Ectodermal cell (in vitro differentiated cells): Measurements from ENCODE around the gene TLE2. TPM values are rescaled to one million over a fixed set of nuclear protein-coding genes. Genes with fewer than 3 reads are reported as not detected.
A peak's percentile ranks its signal among the peaks of the same experiment; 100 is the strongest.

Experiments used
- H3K27ac ChIP-seq: 2 replicates; pipeline ENCODE4 v1.7.0; 2013; ENCODE audit warnings: mild to moderate bottlenecking, low read depth, low read length; ENCODE audit not compliant: insufficient read depth, poor library complexity, severe bottlenecking
- H3K27me3 ChIP-seq: 2 replicates; pipeline ENCODE4 v1.7.0; 2013; ENCODE audit warnings: mild to moderate bottlenecking, low read length; ENCODE audit not compliant: insufficient read depth, control insufficient read depth, poor library complexity, severe bottlenecking
- H3K36me3 ChIP-seq: one replicate; pipeline ENCODE4 v1.7.0; 2013; ENCODE audit warnings: low read length; ENCODE audit not compliant: control insufficient read depth, insufficient read depth
- H3K4me1 ChIP-seq: one replicate; pipeline ENCODE4 v1.7.0; 2013; ENCODE audit warnings: low read length; ENCODE audit not compliant: control insufficient read depth, insufficient read depth
- H3K4me3 ChIP-seq: 2 replicates; pipeline ENCODE4 v1.7.0; 2013; ENCODE audit warnings: low read depth, low read length, control low read depth; ENCODE audit not compliant: insufficient read depth
- H3K9me3 ChIP-seq: 2 replicates; pipeline ENCODE4 v1.7.0; 2013; ENCODE audit warnings: mild to moderate bottlenecking, low read length, moderate library complexity; ENCODE audit not compliant: control insufficient read depth
- WGBS, 2 experiments: methylation state at CpG; one replicate each; pipeline ENCODE4 v1.1.7; 2013; ENCODE audit warnings: missing lambda C conversion rate in 2 of 2; 5-methylcytosine and 5-hydroxymethylcytosine counted together
- polyA plus RNA-seq, 4 experiments: library from polyadenylated mRNA; stranded (reverse); fragments of 50-300 nt; gene quantifications; one replicate each; pipeline ENCODE4 v1.2.3, GENCODE V29; 2013

TLE2 gene
- 0.61 TPM for polyA plus RNA-seq (2013, experiment 1 of 4)
- polyA plus RNA-seq (2013, experiment 2 of 4): 0.73 TPM
- polyA plus RNA-seq (2013, experiment 3 of 4): 1.2 TPM
- polyA plus RNA-seq (2013, experiment 4 of 4): 1.0 TPM

DNA sequence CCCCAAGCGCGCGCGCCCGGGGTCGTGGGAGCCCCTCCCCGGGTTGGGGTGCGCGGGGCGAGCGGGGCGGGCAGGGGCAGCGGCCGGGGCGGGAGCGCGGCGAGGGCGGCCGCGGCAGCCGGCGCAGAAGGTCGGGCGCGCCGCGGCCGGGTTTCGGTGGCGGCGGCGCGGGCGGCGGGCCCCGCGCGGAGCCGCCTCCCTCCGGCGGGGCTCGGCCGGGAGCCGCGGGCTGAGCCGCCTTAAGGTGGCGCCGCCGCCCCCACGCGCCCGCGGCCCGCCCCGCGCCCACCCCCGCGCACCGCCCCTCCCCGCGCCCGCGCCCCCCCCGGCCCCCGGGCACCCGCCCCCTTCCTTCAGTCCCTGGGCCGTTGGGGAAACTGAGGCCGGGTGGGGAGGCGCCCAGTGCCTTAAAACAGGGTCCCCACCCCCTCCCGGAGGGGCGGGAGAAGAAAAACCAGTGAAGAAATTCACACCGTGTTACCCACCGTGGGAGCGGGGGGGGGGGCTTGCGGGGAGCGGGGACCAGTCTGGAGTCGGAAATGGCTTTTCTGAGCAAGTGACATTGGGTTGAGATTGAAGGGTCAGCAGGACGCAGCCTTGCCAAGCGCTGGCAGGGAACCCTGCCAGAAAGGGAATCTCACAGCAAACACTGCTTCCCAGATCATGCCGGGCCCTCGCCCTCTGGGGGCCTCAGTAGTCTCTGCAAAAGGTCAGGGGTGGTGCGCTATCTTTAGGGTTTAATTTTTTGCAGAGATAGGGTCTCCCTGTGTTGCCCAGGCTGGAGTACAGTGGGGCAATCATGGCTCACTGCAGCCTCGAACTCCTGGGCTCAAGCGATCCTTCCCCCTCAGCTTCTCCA is at the start of gene TLE2:
TSS of gene TLE2 (minus strand) at position 216 of the 859 bp plus-strand sequence. CDS start 376 bp downstream, outside the sequence.
- WGBS, 2 experiments: 3% methylated on average over 84 to 85 of the region's 85 CpGs
- Histone ChIP-seq H3K27ac (no peak within 1 kb of the TSS), H3K36me3 (no peaks in the 10 kb centered on the region), H3K4me1 (peaks cover 11% of the 10 kb centered on the region), H3K9me3 (no peaks in the 10 kb centered on the region), H3K27me3 (peaks cover 99% of the 10 kb centered on the region), H3K4me3 (peak within 1 kb of the TSS; percentile 16)

DNA sequence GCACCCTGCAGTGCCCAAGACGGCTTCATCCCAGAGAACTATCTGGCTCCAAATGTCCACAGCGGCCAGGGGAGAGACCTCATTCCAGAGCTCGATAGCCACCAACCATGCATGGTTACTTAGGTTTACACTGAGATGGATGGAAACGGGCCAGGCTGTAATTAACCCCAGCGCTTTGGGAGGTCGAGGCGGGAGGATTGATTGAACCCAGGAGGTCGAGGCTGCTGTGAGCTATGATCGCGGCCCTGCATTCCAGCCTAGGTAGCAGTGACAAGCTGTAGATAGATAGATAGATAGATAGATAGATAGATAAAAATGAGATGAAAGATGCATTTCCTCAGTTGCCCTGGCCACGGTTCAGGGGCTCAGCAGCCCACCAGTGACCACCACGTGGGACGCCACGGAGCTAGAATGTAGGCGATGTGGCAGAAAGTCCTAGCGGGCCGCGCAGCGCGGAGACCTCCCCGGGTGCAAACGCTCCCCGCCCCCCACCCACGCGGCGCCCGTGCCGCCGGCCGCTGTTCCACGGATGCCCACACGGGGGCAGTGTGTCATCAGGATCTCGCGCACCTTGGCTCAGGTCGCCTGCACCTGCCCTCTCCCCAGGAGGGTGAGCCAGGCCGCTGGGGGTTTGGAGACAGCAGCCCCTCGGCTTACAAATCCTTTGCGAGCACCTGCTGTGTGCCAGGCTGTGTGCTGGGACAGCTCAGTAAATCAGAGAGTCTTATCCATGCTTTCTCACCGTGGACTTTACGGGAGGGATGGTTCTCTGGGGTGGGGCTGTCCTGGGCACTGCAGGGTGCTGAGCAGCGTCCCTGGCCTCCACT is 46.7 kb upstream of the TLE2 start:
- Histone ChIP-seq H3K27ac (no peak overlapping the region), H3K4me3 (no peak overlapping the region), H3K27me3 (peaks cover 5% of the 10 kb centered on the region), H3K36me3 (no peaks in the 10 kb centered on the region), H3K4me1 (no peaks in the 10 kb centered on the region), H3K9me3 (no peaks in the 10 kb centered on the region)
- 20% methylated on average over 41 of the region's 41 CpGs for WGBS, 2 experiments

DNA sequence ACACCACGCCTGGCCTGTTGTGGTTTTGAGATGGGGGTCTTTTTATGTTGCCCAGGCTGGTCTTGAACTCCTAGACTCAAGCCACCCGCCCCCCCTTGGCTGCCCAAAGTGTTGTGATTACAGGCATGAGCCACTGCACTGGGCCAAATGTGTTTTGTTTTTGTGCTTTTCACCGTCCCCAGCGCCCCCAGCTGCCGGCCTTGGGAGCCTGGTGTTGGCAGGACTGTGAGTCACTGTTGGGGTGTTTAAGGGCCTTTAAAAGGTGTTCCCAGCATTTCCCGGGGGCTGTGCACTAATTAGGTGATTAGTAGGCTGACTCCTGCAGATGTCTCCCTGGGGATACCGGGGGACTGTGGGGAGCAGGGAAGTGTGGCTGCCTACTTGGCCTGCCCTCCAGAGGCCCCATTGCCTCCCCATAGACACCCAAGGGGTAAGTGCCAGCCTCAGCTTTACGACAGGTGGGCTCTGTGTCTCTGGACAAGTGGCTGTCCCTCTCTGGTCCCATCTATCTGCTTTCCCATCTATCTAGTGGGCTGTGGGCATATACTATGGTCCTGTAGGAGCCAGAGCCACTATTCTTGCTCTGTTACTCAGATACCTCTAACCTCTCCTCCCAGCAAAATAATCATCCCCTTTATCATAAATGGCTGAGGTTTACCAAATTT is 45.0 kb upstream of the TLE2 start:
- no peaks in the 10 kb centered on the region for H3K36me3 ChIP-seq
- WGBS, 2 experiments: 70 to 72% methylated on average over 8 of the region's 8 CpGs
- no peak overlapping the region for H3K27ac ChIP-seq
- no peaks in the 10 kb centered on the region for H3K9me3 ChIP-seq
- H3K4me1 ChIP-seq: no peaks in the 10 kb centered on the region
- no peak overlapping the region for H3K4me3 ChIP-seq
- peaks cover 5% of the 10 kb centered on the region for H3K27me3 ChIP-seq

DNA sequence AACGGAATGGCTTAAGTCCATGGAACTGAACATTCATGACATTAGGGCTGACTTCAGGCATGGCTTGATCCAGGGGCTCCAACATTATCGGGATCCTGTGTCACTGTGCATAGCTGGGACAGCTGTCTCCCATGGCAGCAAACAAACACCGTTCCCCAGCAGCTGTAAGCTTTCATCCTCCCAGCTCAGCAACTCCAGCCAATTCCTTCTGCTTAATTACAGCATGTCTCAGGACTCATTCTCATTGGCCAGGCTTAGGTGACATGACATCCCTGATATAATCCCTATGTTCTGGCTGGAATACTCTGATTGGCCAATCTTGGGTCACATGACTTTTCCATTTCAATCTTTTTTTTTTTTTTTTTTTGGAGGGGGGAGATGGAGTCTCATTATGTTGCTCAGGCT is 44.1 kb upstream of the TLE2 start:
- Histone ChIP-seq H3K9me3 (no peaks in the 10 kb centered on the region), H3K27ac (no peak overlapping the region), H3K4me3 (no peak overlapping the region), H3K36me3 (no peaks in the 10 kb centered on the region), H3K27me3 (peaks cover 5% of the 10 kb centered on the region), H3K4me1 (no peaks in the 10 kb centered on the region)
- 86 to 87% methylated on average over 3 of the region's 3 CpGs for WGBS, 2 experiments

DNA sequence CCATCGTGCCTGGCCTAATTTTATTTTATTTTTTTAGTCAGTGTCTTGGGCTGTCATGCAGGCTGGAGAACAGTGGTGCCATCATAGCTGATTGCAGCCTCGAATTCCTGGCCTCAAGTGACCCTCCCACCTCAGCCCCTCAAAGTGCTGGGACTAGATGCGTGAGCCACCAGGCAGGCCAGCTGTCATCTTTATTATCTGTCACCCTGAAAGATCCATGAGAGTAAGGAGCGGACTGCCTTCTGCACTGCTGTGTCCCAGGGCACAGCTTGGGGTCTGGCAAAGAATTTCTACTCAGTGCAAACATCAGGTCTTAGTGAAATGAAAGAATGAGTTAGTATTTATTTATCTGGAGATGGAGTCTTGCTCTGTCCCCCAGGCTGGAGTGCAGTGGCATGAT is 42.7 kb upstream of the TLE2 start:
- H3K9me3 ChIP-seq: no peaks in the 10 kb centered on the region
- no peaks in the 10 kb centered on the region for H3K4me1 ChIP-seq
- no peak overlapping the region for H3K27ac ChIP-seq
- no peaks in the 10 kb centered on the region for H3K36me3 ChIP-seq
- H3K27me3 ChIP-seq: peaks cover 5% of the 10 kb centered on the region
- no peak overlapping the region for H3K4me3 ChIP-seq
- WGBS, 2 experiments: 81 to 82% methylated on average over 4 of the region's 4 CpGs

DNA sequence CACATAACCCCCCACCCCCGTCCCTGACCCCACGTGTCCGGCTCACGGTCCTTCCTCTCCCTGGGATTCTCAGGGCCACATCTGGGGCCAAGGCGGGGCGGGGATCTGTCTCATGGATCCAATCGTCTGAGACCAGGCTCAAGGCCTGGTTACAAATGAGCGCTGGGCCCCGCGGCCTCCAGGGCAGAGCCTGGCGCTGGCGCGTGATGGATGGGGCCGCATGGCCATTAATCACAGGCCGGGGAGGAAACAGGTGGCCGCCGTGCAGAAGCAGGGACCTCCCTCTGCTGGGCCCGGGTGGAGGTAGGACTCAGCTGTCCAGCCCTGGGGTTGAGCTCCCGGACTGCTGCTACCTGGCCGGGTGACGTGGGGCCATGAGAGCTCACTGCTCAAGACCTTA is 39.0 kb upstream of the TLE2 start:
- no peak overlapping the region for H3K4me3 ChIP-seq
- H3K27ac ChIP-seq: no peak overlapping the region
- 82 to 84% methylated on average over 21 of the region's 21 CpGs for WGBS, 2 experiments
- peaks cover 5% of the 10 kb centered on the region for H3K27me3 ChIP-seq
- H3K9me3 ChIP-seq: no peaks in the 10 kb centered on the region
- H3K36me3 ChIP-seq: no peaks in the 10 kb centered on the region
- no peaks in the 10 kb centered on the region for H3K4me1 ChIP-seq

DNA sequence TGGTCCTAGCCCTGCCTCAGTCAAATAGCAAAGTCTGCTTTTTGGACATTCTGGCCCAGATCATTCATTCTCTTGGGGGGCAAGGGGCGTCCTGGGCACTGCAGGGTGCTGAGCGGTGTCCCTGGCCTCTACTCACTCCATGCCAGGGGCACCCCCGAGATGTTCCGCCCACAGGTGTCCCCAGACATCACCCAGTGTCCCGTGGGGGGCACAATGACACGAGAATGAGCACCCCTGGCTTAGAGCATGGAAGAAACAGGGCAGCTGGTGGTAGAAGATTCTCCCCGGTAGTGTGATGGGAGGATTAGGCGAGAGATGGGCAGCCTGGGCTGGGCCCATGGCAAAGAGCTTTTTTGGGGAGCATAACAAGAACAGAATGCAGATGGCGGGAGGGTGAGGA is 38.5 kb upstream of the TLE2 start:
- Histone ChIP-seq H3K36me3 (no peaks in the 10 kb centered on the region), H3K27ac (no peak overlapping the region), H3K9me3 (no peaks in the 10 kb centered on the region), H3K4me3 (no peak overlapping the region), H3K4me1 (no peaks in the 10 kb centered on the region), H3K27me3 (peaks cover 10% of the 10 kb centered on the region)
- 92 to 93% methylated on average over 9 of the region's 9 CpGs for WGBS, 2 experiments

DNA sequence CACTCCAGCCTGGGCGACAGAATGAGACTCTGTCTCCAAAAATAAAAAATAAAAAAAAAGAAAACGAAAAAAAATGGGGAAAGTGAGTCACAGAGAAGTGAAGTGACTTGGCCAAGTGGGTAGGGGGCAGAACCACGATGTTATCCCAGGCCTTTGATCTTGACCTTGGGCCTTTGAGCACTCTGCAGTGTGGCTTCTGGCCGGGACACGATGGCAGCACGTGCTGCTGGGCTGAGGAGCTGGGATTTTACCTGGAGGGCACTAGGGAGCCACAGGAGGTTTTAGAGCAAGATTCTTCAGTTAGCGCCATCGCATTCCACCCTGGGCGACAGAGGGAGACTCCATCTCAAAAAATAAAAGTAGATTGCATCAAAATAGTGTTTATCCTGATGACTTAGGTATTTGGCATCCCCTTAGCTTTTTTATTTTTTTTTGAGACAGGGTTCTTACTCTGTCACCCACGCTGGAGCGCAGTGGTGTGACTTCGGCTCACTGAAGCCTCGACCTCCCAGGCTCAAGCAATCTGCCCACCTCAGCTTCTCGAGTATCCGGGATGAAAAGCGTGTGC is 37.5 kb upstream of the TLE2 start:
- 90% methylated on average over 16 of the region's 16 CpGs for WGBS, 2 experiments
- no peaks in the 10 kb centered on the region for H3K36me3 ChIP-seq
- no peak overlapping the region for H3K27ac ChIP-seq
- H3K9me3 ChIP-seq: no peaks in the 10 kb centered on the region
- H3K4me3 ChIP-seq: no peak overlapping the region
- peaks cover 13% of the 10 kb centered on the region for H3K27me3 ChIP-seq
- H3K4me1 ChIP-seq: no peaks in the 10 kb centered on the region

DNA sequence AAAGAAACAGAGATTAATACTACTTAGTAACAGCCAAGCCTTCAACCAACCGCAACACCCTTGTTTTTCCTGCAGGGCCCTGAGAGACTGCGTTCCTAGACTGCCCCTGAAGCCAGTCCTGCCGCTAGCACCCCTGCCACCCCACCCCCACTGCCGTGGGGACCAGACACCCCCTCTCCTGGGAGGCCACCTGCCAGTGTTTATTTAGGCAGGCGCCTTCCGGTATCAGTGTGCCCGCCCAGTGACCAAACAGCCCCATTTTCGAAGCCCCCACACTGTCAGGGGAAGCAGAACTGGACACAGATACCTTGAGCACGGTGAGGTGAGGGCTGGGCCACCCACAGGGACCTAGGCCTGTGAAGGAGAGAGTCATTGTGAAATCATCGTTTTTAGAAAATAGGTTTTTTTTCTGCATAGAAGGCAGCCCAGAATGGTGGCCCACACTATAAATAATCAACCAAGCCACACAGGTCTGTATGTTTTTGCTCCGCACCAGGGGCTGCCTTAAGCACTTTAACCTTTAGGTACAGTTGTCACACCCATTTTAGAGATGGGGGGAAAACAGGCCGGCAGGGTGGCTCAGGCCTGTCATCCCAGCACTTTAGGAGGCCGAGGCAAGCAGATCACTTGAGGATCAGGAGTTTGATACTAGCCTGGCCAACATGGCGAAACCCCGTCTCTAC is 36.7 kb upstream of the TLE2 start:
- H3K4me3 ChIP-seq: no peak overlapping the region
- H3K27ac ChIP-seq: no peak overlapping the region
- 73 to 77% methylated on average over 15 of the region's 15 CpGs for WGBS, 2 experiments
- H3K27me3 ChIP-seq: peaks cover 20% of the 10 kb centered on the region
- H3K4me1 ChIP-seq: no peaks in the 10 kb centered on the region
- H3K9me3 ChIP-seq: no peaks in the 10 kb centered on the region
- H3K36me3 ChIP-seq: no peaks in the 10 kb centered on the region
